NCI-H345 (cell line): Measurements from ENCODE around the gene TMEM154.
A peak's percentile ranks its signal among the peaks of the same experiment; 100 is the strongest.

Source experiments
- DNase-seq: peaks from one replicate; lab custom pipeline; 2025; lab: John Stamatoyannopoulos, UW

The TMEM154 gene

GRCh38 chr4:152693871-152694270 lies 14.1 kb upstream of the TMEM154 start:
- DNase-seq, result no peak

- no peak for DNase-seq
Observed at GRCh38 chr4:152691761-152692160, 12.0 kb upstream of the TMEM154 start.

GRCh38 chr4:152690706-152691651 lies 11.2 kb upstream of the TMEM154 start:
- DNase-seq, result peak; percentile 46

- DNase-seq, result no peak
Observed at GRCh38 chr4:152689615-152690501, 10.1 kb upstream of the TMEM154 start.

GRCh38 chr4:152687974-152688599 lies 8.3 kb upstream of the TMEM154 start:
- no peak for DNase-seq

- DNase-seq, result no peak
Observed at GRCh38 chr4:152686452-152687013, 6.7 kb upstream of the TMEM154 start.

GRCh38 chr4:152684587-152684986 lies 4.8 kb upstream of the TMEM154 start:
- DNase-seq, result no peak

- no peak for DNase-seq
Observed at GRCh38 chr4:152684007-152684406, 4.2 kb upstream of the TMEM154 start.

GRCh38 chr4:152682143-152682941 lies 2.5 kb upstream of the TMEM154 start:
- no peak for DNase-seq

- no peak for DNase-seq
Observed at GRCh38 chr4:152680988-152681603, 1.3 kb upstream of the TMEM154 start.

GRCh38 chr4:152678841-152679240 lies 956 bp downstream of the TMEM154 start:
- peak; percentile 65 for DNase-seq

GRCh38 chr4:152677117-152677516 lies 2.7 kb downstream of the TMEM154 start:
- DNase-seq, result no peak

GRCh38 chr4:152676052-152676854 lies 3.5 kb downstream of the TMEM154 start:
- DNase-seq, result no peak

- DNase-seq, result no peak
Observed at GRCh38 chr4:152674359-152674758, 5.4 kb downstream of the TMEM154 start.

- no peak for DNase-seq
Observed at GRCh38 chr4:152673489-152673888, 6.3 kb downstream of the TMEM154 start.

- no peak for DNase-seq
Observed at GRCh38 chr4:152672206-152673092, 7.3 kb downstream of the TMEM154 start.

GRCh38 chr4:152668338-152668964 lies 11.3 kb downstream of the TMEM154 start:
- DNase-seq, result no peak

- DNase-seq, result no peak
Observed at GRCh38 chr4:152667781-152668180, 12.0 kb downstream of the TMEM154 start.
